Thyroid gland (tissue), 4 donors: ENCODE measurements around the gene CLK4.

Source experiments
- POLR2A ChIP-seq, 2 donors: fragments of 450-650 bp; IDR thresholded peaks; one replicate each; pipeline ENCODE4 v1.6.1; 2017; ENCODE audit warnings: antibody characterized with exemption in 2 of 2, mild to moderate bottlenecking in 2 of 2, moderate library complexity in 1 of 2
- TF ChIP-seq, protein P1 (sequence below), 6 experiments: fragments of 200-600 bp in 3 of 6; fragments of 450-650 bp in 3 of 6; sonication (generic) in 3 of 6; IDR thresholded peaks; one replicate each; pipeline ENCODE4 v1.5.1; 2016 to 2019; ENCODE audit warnings: antibody characterized with exemption in 6 of 6, mild to moderate bottlenecking in 2 of 6, inconsistent platforms in 1 of 6, moderate library complexity in 1 of 6

DNA sequence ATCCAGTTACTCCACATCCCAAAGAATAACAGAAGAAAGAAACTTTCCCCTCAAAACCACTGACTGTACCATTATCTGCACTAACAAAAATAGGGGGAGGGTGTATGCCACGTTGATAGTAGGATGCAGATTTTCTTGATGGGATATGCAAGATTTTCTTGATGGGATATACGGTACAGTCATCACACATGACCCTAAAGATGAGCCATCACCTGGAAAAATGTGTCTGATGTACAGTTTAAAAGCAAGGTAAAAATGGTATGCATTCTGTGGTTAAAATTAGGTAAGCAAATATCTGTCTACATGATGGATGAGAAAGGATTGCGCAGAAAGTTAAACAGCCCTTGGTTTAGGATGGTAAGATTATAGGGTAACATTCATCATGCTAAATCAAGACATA, 45.2 kb downstream of the CLK4 start:
- no peak for TF ChIP-seq POLR2A (IDR thresholded peaks at IDR 0.05)
- TF ChIP-seq, protein P1, sequence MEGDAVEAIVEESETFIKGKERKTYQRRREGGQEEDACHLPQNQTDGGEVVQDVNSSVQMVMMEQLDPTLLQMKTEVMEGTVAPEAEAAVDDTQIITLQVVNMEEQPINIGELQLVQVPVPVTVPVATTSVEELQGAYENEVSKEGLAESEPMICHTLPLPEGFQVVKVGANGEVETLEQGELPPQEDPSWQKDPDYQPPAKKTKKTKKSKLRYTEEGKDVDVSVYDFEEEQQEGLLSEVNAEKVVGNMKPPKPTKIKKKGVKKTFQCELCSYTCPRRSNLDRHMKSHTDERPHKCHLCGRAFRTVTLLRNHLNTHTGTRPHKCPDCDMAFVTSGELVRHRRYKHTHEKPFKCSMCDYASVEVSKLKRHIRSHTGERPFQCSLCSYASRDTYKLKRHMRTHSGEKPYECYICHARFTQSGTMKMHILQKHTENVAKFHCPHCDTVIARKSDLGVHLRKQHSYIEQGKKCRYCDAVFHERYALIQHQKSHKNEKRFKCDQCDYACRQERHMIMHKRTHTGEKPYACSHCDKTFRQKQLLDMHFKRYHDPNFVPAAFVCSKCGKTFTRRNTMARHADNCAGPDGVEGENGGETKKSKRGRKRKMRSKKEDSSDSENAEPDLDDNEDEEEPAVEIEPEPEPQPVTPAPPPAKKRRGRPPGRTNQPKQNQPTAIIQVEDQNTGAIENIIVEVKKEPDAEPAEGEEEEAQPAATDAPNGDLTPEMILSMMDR (IDR thresholded peaks at IDR 0.05): no peak
